ENCODE measurements around the gene MBTPS1.

MBTPS1 gene

GRCh38 chr16:84040226-84040822 lies 76.4 kb downstream of the MBTPS1 start:
- no peak for DNase-seq

- no peak for DNase-seq
Observed at GRCh38 chr16:84039696-84040095, 77.0 kb downstream of the MBTPS1 start.

- no peak for DNase-seq
Observed at GRCh38 chr16:84038469-84038868, 78.3 kb downstream of the MBTPS1 start.

GRCh38 chr16:84036982-84037425 lies 79.7 kb downstream of the MBTPS1 start:
- no peak for DNase-seq

- no peak for DNase-seq
Observed at GRCh38 chr16:84036131-84036530, 80.6 kb downstream of the MBTPS1 start.

- DNase-seq = no peak
Observed at GRCh38 chr16:84034516-84034915, 82.2 kb downstream of the MBTPS1 start.

GRCh38 chr16:84033251-84034195 lies 83.2 kb downstream of the MBTPS1 start:
- DNase-seq = no peak

GRCh38 chr16:84032458-84033178 lies 84.1 kb downstream of the MBTPS1 start:
- DNase-seq = no peak

- DNase-seq = no peak
Observed at GRCh38 chr16:84031556-84031955, 85.2 kb downstream of the MBTPS1 start.

GRCh38 chr16:84029297-84030047 lies 87.3 kb downstream of the MBTPS1 start:
- no peak for DNase-seq

GRCh38 chr16:84027625-84028024 lies 89.1 kb downstream of the MBTPS1 start:
- peak in 8 of 58 donors; percentile 3 to 43 (median 12) for DNase-seq

GRCh38 chr16:84026606-84027005 lies 90.1 kb downstream of the MBTPS1 start:
- no peak for DNase-seq

- no peak for DNase-seq
Observed at GRCh38 chr16:84024854-84025253, 91.9 kb downstream of the MBTPS1 start.

- DNase-seq = no peak
Observed at GRCh38 chr16:84022644-84023043, 94.1 kb downstream of the MBTPS1 start.

GRCh38 chr16:84021488-84021887 lies 95.3 kb downstream of the MBTPS1 start:
- no peak for DNase-seq

- no peak for DNase-seq
Observed at GRCh38 chr16:84020353-84020752, 96.4 kb downstream of the MBTPS1 start.

- no peak for DNase-seq
Observed at GRCh38 chr16:84018710-84019109, 98.0 kb downstream of the MBTPS1 start.

GRCh38 chr16:84016477-84016876 lies 100.3 kb downstream of the MBTPS1 start:
- DNase-seq = no peak

GRCh38 chr16:84015399-84015798 lies 101.3 kb downstream of the MBTPS1 start:
- DNase-seq = no peak

GRCh38 chr16:84014570-84015327 lies 102.0 kb downstream of the MBTPS1 start:
- no peak for DNase-seq
